ENCODE measurements around the gene TRIM23. TPM values are rescaled to one million over a fixed set of nuclear protein-coding genes. Genes with fewer than 3 reads are reported as not detected.
"Not testable (repeated sequence)": the region's sequence is repeated elsewhere in the genome, so short reads cannot be mapped to it uniquely, and the experiment has no call there.

Gene TRIM23
- total and polyA plus RNA-seq, 4 donors, result 4.1 to 28.5 (median 8.1) TPM

DNA sequence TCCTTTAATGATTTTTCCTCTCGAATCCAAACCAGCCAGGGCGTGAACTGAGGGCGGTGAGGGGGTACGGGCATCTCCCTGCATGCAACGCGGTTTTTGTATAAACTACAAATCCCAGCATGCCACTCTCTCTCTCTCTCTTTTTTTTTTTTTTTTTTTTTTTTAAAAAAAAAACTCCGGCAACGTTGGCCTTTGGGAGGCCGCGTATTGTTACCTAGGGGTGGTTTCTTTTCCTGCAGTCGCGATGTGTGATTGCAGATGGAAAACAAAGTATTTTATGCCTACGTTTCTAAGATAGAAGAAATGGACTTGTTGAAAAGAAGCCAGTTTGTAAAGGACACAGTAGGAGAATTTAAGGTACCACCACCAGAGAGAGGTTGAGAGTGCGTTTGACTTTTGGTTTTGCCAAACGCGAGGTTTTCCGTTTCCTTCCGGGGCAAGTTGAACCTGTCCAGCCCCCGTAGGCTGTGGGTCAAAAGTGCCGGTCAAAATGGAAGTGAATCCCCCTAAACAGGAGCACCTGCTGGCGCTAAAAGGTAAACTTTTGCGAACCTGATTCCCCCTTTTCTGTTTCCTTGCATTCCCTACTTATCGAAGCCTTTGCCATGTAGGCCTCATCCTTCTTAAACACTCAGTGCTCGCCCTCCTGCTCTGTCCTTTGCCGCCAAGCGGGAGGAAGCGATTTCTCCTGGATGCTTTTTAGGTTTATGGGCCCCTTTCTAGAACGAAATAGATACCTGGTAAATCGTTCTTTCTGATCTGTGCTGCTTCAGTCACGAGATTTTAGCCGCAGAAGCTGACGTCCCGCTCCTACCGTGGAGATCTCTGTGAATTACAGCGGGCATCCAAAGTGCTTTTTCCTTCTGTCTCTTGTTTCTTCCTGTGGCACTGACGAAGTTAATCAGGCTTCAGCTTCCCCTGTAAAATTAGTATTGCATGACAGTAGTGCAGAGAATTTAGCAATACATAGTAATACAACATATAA is 730 bp upstream of the TRIM23 start, which contains the start of the genes SHLD3 and TRAPPC13:
TSS of gene SHLD3 (plus strand) at position 457 of the 985 bp plus-strand sequence. CDS start 4,561 bp downstream, outside the sequence.
TSS of gene TRAPPC13 (plus strand) at position 457 of the 985 bp plus-strand sequence. CDS start at position 491, 34 bp downstream.
- Histone ChIP-seq H3K27me3 (ENCODE audit: control insufficient read depth in 3 of 3, insufficient read depth in 3 of 3, low read length in 2 of 3) (no peaks in the 10 kb centered on the region), H3K9me3 (ENCODE audit: control insufficient read depth in 4 of 4, insufficient read depth in 3 of 4, low read length in 3 of 4) (no peaks in the 10 kb centered on the region), H3K36me3 (ENCODE audit: control insufficient read depth in 4 of 4, insufficient read depth in 4 of 4, low read length in 4 of 4) (peaks cover 0 to 4% (median 1%) of the 10 kb centered on the region in 4 donors), H3K9ac (ENCODE audit: insufficient read depth in 1 of 2, low read length in 2 of 2) (peak within 1 kb of the TSS; percentile 64 to 95), H3K27ac (ENCODE audit: low read depth in 1 of 2, low read length in 1 of 2) (peak within 1 kb of the TSS; percentile 84 to 94), H3K4me3 (peak within 1 kb of the TSS; percentile 85), H3K4me1 (ENCODE audit: control insufficient read depth in 5 of 5, insufficient read depth in 5 of 5, low read length in 5 of 5) (peaks cover 0 to 22% (median 13%) of the 10 kb centered on the region in 5 donors)
- peak; percentile 89 to 97 (median 96) for DNase-seq
- peak; percentile 91 for ATAC-seq (ENCODE audit: insufficient read depth, low FRiP score)
- TF ChIP-seq, protein P1, sequence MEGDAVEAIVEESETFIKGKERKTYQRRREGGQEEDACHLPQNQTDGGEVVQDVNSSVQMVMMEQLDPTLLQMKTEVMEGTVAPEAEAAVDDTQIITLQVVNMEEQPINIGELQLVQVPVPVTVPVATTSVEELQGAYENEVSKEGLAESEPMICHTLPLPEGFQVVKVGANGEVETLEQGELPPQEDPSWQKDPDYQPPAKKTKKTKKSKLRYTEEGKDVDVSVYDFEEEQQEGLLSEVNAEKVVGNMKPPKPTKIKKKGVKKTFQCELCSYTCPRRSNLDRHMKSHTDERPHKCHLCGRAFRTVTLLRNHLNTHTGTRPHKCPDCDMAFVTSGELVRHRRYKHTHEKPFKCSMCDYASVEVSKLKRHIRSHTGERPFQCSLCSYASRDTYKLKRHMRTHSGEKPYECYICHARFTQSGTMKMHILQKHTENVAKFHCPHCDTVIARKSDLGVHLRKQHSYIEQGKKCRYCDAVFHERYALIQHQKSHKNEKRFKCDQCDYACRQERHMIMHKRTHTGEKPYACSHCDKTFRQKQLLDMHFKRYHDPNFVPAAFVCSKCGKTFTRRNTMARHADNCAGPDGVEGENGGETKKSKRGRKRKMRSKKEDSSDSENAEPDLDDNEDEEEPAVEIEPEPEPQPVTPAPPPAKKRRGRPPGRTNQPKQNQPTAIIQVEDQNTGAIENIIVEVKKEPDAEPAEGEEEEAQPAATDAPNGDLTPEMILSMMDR (IDR thresholded peaks at IDR 0.05; ENCODE audit: control extremely low read depth, extremely low read depth), result no peak
- WGBS, 2 donors, result 0% methylated on average over 36 of the region's 36 CpGs

DNA sequence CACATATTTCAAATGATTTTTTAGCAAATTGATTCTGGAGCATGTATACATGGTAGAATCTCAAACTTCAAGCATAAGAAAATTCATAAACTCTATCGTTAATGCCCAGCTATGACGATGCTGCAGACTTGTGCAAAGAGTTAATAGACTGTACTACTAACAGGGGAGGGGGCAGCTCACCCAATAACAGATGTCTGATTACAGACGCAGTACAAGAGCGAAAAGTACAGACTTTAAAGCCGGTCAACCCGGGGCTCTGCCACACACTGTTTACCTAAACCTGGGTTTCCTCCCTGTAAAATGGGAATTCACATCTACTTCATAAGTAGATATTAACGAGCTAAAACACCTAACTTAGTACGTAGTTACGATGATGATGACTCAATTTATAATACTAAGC is 651 bp downstream of the TRIM23 start:
- Histone ChIP-seq H3K27me3 (ENCODE audit: control insufficient read depth in 3 of 3, insufficient read depth in 3 of 3, low read length in 2 of 3) (no peaks in the 10 kb centered on the region), H3K4me3 (peak overlapping the region; percentile 85), H3K36me3 (ENCODE audit: control insufficient read depth in 4 of 4, insufficient read depth in 4 of 4, low read length in 4 of 4) (peaks cover 0 to 4% (median 1%) of the 10 kb centered on the region in 4 donors), H3K9me3 (ENCODE audit: control insufficient read depth in 4 of 4, insufficient read depth in 3 of 4, low read length in 3 of 4) (no peaks in the 10 kb centered on the region), H3K4me1 (ENCODE audit: control insufficient read depth in 5 of 5, insufficient read depth in 5 of 5, low read length in 5 of 5) (peaks cover 0 to 22% (median 13%) of the 10 kb centered on the region in 5 donors), H3K9ac (ENCODE audit: insufficient read depth in 1 of 2, low read length in 2 of 2) (peak overlapping the region; percentile 64 to 95), H3K27ac (ENCODE audit: low read depth in 1 of 2, low read length in 1 of 2) (peak overlapping the region; percentile 84 to 94)
- 5 to 9% methylated on average over 9 of the region's 9 CpGs for WGBS, 2 donors
- TF ChIP-seq, protein P1 (IDR thresholded peaks at IDR 0.05; ENCODE audit: control extremely low read depth, extremely low read depth), result no peak
- peak in 2 of 3 donors; percentile 6 to 16 for DNase-seq
- ATAC-seq (ENCODE audit: insufficient read depth, low FRiP score), result no peak

DNA sequence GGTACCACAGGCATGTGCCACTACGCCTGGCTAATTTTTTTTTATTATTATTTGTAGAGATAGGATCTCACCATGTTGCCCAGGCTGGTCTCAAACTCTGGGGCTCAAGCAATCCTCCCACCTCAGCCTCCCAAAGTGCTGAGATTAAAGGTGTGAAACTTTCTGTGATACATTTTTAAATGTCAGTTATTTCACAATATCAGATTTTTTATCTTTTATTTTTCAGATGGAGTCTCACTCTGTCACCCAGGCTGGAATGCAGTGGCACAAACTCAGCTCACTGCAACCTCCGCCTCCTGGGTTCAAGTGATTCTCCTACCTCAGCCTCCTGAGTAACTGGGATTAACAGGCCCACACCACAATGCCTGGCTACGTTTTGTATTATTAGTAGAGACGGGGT is 2.2 kb downstream of the TRIM23 start:
- H3K27ac ChIP-seq (ENCODE audit: low read depth in 1 of 2, low read length in 1 of 2); ATAC-seq (ENCODE audit: insufficient read depth, low FRiP score); H3K27me3 ChIP-seq (ENCODE audit: control insufficient read depth in 3 of 3, insufficient read depth in 3 of 3, low read length in 2 of 3); H3K36me3 ChIP-seq (ENCODE audit: control insufficient read depth in 4 of 4, insufficient read depth in 4 of 4, low read length in 4 of 4); H3K9me3 ChIP-seq (ENCODE audit: control insufficient read depth in 4 of 4, insufficient read depth in 3 of 4, low read length in 3 of 4); H3K9ac ChIP-seq (ENCODE audit: insufficient read depth in 1 of 2, low read length in 2 of 2); H3K4me3 ChIP-seq; DNase-seq: not testable (repeated sequence)
- H3K4me1 ChIP-seq (ENCODE audit: control insufficient read depth in 5 of 5, insufficient read depth in 5 of 5, low read length in 5 of 5), result peaks cover 0 to 22% (median 13%) of the 10 kb centered on the region in 5 donors
- WGBS, 2 donors, result 89 to 91% methylated on average over 4 of the region's 4 CpGs

DNA sequence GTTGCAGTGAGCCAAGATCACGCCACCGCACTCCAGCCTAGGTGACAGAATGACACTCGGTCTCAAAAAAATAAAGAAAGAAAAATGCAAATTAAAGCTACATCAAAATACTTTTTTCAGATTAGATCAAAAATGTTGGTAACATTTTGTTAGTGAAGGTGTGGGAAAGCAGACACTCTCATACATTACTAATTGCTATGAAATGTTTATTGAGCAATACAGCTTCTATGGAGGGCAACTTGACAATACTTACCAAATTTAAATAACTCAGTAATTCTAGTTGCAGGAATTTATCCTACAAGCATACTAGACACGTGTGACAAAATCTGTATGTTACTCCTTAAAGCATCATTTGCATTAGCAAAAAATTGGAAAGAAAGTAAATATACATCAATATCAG is 4.1 kb downstream of the TRIM23 start:
- 90 to 97% methylated on average over 4 of the region's 4 CpGs for WGBS, 2 donors
- ATAC-seq (ENCODE audit: insufficient read depth, low FRiP score), result no peak
- peaks cover 3 to 15% (median 6%) of the 10 kb centered on the region in 4 donors for H3K36me3 ChIP-seq (ENCODE audit: control insufficient read depth in 4 of 4, insufficient read depth in 4 of 4, low read length in 4 of 4)
- H3K27ac ChIP-seq (ENCODE audit: low read depth in 1 of 2, low read length in 1 of 2), result no peak overlapping the region
- TF ChIP-seq, protein P1 (IDR thresholded peaks at IDR 0.05; ENCODE audit: control extremely low read depth, extremely low read depth), result no peak
- H3K4me1 ChIP-seq (ENCODE audit: control insufficient read depth in 5 of 5, insufficient read depth in 5 of 5, low read length in 5 of 5), result peaks cover 0 to 15% (median 9%) of the 10 kb centered on the region in 5 donors
- H3K9me3 ChIP-seq (ENCODE audit: control insufficient read depth in 4 of 4, insufficient read depth in 3 of 4, low read length in 3 of 4), result no peaks in the 10 kb centered on the region
- no peak overlapping the region for H3K9ac ChIP-seq (ENCODE audit: insufficient read depth in 1 of 2, low read length in 2 of 2)
- H3K27me3 ChIP-seq (ENCODE audit: control insufficient read depth in 3 of 3, insufficient read depth in 3 of 3, low read length in 2 of 3), result no peaks in the 10 kb centered on the region
- no peak for DNase-seq
- H3K4me3 ChIP-seq, result no peak overlapping the region
